GM12878 (cell line): ENCODE data around the gene KIF2A.

Experiments used
- EP300 ChIP-seq, 2 experiments: fragments of 150-350 bp in 1 of 2; IDR thresholded peaks; 2 replicates each; pipeline ENCODE4 v1.6.1; 2011 to 2012; ENCODE audit warnings: low read depth in 2 of 2, low read length in 2 of 2, borderline replicate concordance in 1 of 2, improper control_type of control experiment in 1 of 2, inconsistent platforms in 1 of 2; ENCODE audit not compliant: control insufficient read depth in 1 of 2
- JUND ChIP-seq: IDR thresholded peaks from 2 replicates; pipeline ENCODE4 v1.6.1; 2012; ENCODE audit warnings: low read depth, mild to moderate bottlenecking, low read length, improper control_type of control experiment, moderate library complexity
- RAD21 ChIP-seq: IDR thresholded peaks from 2 replicates; pipeline ENCODE4 v1.6.1; 2011; ENCODE audit warnings: mild to moderate bottlenecking, low read depth, low read length, moderate library complexity; ENCODE audit not compliant: insufficient read depth

GRCh38 chr5:62395210-62395950, 89.4 kb downstream of the KIF2A start:
- no peak for TF ChIP-seq JUND
- no peak for TF ChIP-seq EP300 (IDR thresholded peaks at IDR 0.05; ENCODE audit: borderline replicate concordance in 1 of 2, control insufficient read depth in 1 of 2, low read depth in 2 of 2, low read length in 2 of 2)
- TF ChIP-seq RAD21, result no peak
